Stimulated activated CD4-positive, alpha-beta T cell treated with anti-CD3 and anti-CD28 coated beads, TNF-alpha, amount 100 ng/mL, for 24 hours (primary cell): ENCODE results near the gene P2RY6.

Experiments used
- DNase-seq, 3 experiments: peaks; one replicate each; pipeline ENCODE4 v3.0.0-alpha.2; 2020; ENCODE audit warnings: low read depth in 3 of 3

P2RY6 gene

DNA sequence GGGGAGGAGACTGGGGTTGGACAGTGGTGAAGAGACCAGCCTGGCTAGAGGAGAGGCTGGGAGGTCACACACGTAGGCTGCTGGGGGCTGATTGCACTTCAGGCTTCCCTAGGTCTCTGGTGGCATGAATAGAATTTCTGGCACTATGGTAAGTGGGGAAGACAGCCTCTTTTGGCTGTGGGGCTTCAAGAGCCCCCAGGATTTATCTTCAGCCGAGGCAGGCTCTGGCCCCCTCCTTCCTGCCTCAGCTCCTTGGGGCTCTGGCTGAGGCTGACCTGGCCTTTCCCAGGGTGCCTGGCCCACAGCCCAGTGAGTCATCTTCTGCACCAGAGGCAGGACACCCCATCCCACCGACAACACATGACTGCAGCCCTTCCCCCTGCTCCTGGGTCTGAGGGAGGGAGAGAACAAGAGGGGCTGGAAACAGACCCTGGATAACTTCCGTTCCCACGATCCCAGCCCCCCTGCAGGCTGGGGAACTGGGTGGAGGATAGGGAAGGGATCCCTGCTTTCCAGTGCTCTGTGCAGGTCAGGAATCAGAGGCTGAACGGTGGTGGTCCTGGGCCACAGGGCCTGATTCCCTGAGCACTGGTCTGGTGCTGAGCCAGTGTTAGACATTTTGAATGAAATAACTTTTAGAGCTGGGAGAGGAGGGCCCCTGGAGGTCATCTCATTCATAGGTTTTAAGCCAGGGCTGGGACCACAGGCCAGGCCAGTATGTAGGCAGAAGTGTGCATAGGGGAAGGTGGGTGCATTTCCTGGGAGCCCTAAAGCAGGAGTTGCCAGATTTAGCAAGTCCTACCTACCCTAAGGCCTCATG lies 62.5 kb downstream of the P2RY6 start:
- DNase-seq, result no peak

- DNase-seq, result peak; percentile 59 to 78 (median 60)
Measured at GRCh38 chr11:73335204-73335923, 63.2 kb downstream of the P2RY6 start.

DNA sequence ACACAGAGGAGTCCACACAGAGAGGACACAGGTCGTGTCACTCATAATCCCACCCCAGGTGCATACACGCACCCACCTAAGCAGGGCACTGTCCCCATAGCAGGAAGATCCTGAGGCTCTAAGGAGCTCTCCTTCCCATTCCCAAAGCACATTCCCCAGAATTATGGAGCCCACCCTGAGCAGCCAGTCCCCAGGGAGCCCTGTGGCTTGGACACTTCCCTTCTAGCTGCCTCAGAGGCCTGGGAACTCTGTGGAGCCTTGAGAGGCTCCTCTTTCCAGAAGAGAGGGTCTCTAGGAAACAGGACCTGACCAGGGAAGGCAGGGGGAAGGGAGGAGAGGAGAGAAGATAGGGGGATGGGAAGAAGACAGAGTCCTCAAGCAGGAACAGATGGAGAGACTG lies 65.7 kb downstream of the P2RY6 start:
- no peak for DNase-seq

- no peak for DNase-seq
Measured at GRCh38 chr11:73338279-73338678, 66.1 kb downstream of the P2RY6 start.

DNA sequence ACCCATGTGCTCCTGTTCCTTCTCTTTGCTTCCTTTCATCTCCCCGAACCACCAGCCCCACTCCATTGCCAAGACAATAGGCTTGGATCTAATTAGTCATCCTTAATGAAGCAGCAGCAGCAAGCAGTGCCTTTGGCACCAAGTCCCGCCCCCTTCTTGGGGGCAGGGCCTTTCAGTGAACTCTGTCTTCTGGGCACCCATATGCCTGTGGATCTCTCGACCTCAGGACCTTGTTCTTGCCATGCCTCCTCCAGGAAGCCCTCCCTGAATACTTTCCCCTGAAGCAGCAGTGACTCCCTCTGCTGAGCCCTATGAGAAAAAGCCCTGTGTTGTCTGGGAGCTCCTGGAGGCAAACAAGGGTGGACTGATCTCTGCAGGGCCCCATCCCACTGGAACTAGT lies 68.0 kb downstream of the P2RY6 start:
- no peak for DNase-seq

GRCh38 chr11:73342633-73343032 lies 70.5 kb downstream of the P2RY6 start:
- DNase-seq, result no peak

GRCh38 chr11:73343076-73343873 lies 71.1 kb downstream of the P2RY6 start:
- no peak for DNase-seq

DNA sequence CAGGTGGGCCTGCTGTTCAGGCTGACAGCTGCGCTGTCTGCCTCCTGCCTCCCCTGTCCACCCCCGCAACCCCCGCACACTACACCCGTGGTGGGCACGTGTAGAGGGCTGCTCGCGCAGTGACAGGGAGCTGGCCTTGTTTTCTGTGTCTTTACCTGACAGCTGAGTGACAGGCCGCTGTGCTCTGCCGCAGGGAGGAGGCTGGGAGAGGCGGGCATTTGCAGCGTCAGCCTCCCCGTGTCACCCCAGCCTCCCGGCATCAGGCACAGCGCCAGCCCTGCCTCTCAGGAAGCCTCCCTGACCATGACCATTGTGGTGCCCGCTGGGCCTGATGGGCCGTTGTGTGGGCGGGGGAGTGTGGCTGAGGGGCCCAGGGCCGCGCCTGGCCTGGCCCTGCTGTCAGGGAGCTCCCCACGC lies 72.1 kb downstream of the P2RY6 start:
- DNase-seq, result no peak

DNA sequence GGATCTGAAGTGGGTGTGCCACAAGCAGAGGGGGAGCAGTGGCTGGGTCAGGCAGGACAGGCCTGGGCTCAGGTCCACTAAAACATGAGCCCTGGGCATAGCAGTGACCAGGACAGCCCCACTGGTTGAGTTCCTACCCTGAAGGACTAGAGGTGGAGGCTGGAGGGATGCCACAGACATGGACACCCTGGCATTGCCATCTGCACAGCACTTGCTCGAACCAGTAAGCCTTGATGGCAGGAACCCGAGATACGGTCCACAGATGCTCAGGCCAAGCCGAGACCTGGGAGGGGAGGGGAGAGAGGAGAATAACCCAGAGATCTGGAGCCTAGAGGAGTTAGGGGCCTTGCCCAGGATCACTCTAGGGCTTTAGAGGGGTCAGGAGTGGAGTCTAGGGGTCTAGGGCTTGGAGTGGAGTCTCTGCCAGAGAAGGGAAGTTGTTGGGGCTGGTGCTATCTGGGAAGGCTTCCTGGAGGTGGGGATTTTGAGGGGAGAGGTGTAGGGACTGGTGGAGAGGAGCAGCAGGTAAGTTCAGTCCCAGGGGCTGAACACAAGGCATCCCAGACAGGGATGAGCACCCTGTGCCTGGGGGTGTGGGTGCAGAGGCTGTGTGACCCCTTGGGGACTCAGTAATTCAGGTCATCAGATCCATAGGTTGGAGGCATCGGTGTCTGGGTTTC lies 73.5 kb downstream of the P2RY6 start:
- no peak for DNase-seq

GRCh38 chr11:73346186-73346935 lies 74.2 kb downstream of the P2RY6 start:
- no peak for DNase-seq

- DNase-seq, result no peak
Measured at GRCh38 chr11:73347067-73347466, 74.9 kb downstream of the P2RY6 start.
